ENCODE data around the gene RNF14.

RNF14 gene

DNA sequence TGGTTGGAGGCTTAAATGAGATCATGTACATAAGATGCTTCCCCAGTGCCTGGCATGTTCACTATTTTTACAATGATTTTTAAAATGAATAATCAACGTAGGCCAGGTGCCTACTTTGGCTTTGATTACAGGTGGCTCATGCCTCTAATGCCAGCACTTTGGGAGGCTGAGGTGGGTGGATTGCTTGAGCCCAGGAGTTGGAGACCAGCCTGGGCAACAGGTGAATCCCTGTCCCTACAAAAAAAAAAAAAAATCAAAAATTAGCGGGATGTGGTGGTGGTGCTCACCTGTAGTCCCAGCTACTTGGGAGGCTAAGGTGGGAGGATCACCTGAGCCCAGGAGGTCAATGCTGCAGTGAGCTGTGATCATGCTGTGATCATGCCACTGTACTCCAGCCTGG is 20.1 kb upstream of the RNF14 start:
- DNase-seq (ENCODE audit: low read depth in 2 of 2), result no peak

DNA sequence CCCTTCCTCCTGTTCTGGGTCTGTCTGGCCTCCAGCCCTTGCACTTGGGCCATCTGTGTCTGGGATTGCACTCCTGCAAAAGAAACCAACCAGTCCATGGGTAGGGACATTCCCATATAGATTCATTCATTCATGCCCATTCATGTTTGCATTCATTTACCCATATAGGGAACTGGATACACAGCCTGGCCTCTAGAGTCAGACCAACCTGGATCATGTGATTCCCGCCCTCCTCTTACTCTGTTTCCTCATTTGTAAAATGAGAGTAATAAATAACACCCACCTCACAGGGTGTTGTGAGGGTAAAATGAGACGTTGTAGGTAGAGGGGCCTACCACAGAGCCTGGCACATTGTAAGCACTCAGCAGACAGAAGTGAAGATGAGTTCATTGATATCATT is 19.4 kb upstream of the RNF14 start:
- no peak for DNase-seq (ENCODE audit: low read depth in 2 of 2)

- no peak for DNase-seq (ENCODE audit: low read depth in 2 of 2)
These were observed 18.5 kb upstream of the RNF14 start for GRCh38 chr5:141950207-141951005.

GRCh38 chr5:141951332-141951781 is 17.5 kb upstream of the RNF14 start:
- DNase-seq (ENCODE audit: low read depth in 2 of 2), result no peak

- no peak for DNase-seq (ENCODE audit: low read depth in 2 of 2)
These were observed 16.9 kb upstream of the RNF14 start for GRCh38 chr5:141952020-141952419.

DNA sequence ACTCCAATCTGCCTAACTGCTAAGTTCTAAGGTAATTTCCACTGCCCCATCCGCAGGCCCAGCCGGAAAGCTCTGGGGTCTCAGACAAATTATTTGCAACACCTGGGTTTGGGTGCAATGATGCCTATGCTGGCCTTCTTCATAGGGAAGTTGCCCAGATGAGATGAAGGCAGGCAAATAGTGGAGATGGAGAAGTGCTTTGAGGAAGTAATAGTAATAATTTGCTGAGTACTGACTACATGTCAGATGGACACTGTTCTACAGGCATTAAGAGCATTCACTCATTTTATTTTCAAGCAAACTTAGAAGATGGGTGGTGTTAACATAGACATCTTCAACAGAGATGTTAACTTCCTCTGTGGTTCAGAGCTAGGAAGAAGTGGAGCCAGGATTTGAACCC is 14.7 kb upstream of the RNF14 start:
- DNase-seq (ENCODE audit: low read depth in 2 of 2), result no peak

DNA sequence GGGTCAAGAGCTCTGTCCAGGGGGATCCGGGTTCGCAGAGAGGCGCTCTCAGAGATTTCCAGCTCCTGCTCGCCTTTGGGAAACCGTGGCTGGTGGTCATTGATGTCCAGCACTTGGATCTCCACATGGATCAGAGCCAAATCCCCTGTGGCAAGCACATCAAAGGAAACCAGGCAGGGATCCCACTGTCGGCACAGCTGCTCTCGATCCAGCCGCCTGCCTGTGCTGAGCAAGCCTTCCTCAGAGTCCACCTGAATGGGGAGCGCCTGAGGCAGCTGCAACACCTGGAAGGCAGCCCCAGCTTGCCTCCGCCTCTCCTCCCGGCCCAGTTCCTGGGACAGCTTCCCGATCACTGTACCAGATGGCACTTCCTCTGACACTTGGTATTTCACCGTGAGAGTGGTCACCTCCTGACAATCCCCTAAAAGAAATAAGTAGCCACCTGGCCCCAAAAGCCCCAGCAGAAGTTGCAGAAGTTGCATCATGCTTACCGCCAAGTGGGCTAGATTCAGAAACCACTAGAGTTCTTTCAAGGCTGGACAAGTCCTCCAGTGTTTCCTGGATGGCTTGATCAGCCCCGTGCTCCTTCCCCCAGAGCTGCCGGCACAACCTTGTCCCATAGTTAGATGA is 11.4 kb upstream of the RNF14 start:
- no peak for DNase-seq (ENCODE audit: low read depth in 2 of 2)

- DNase-seq (ENCODE audit: low read depth in 2 of 2), result no peak
These were observed 10.8 kb upstream of the RNF14 start, which contains the start of gene PCDH12 for GRCh38 chr5:141958113-141958512. TSS of gene PCDH12 (minus strand) at chr5:141958202. CDS start at chr5:141957851, 351 bp downstream.

GRCh38 chr5:141958546-141959172 is 10.2 kb upstream of the RNF14 start:
- DNase-seq (ENCODE audit: low read depth in 2 of 2), result no peak

DNA sequence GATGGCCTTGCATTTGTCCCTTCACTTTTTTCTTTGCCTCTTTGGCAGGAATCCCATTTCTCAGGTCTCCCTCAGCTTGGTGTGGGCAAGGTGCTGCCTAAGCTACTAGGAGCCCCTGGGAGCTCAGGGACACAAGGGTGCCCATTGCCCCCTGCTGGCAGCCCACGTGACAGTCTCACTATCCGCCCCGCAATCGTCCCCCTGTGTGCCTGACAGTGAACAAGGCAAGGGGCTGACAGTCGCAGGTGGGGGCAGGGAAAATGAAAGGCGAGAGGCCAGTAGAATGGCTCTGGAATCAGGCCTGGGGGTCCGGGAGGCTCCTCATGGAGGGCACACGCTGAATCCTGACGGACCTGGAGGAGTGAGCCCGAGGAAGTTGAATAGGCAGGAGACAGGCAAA is 8.9 kb upstream of the RNF14 start:
- no peak for DNase-seq (ENCODE audit: low read depth in 2 of 2)

DNA sequence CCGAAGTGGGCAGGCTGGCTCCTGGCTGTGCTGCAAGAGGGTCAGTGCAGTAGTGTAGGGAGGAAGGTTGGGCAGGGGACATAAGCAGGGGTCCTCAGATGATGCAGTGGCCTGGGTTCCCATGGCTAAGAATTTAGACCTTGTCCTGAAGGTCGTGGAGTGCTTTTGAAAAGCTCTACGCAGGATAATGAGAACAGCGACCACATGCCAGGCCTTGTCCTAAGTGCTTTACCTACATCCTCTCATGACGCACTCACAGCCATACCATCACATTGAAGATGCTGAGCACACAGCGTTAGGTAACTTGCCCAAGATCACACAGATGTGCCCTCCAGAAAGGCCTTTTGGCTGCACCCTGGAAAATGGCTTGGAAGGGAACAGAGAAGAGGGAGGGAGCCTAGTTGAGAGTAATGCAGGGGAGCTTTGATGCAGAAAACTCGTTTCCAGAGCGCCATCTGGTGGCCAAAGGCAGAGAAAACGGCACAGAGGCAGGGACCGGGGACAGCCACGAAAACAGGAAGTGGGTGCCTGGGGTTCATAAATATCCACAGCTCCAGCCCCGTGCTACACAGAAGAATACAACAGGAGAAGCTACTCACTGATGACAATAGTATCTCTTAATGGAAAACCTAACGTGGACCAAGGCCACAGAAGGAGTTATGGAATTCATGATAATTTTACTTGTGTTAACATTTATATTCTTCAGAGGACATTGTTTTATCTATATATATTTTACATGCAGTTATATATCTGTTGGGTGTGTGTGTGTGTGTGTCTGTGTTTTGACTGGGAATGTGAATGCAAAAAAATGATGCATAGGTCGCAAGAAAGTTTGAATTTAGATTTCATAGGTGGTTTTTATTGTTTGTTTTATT is 8.2 kb upstream of the RNF14 start:
- DNase-seq (ENCODE audit: low read depth in 2 of 2), result peak; percentile 73 to 80

DNA sequence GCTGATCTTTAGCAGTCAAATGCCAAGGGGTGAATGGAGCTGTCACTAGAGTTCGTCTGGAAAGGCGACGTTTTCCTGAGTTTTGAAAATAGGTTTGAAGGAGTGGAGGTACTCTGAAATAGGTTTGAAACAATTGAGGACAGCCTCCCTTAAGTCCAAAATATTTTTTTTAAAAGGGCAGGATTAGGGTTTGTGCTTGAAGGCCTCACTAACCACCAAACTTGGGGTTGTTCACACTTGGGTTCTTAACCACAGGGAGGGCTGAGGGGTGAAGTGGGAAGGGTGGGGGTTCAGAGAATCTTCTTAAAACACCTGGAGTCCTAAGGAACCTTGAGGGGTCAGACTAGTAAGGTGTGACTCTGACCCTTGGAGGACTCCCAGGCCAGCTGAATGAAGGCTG is 7.4 kb upstream of the RNF14 start:
- DNase-seq (ENCODE audit: low read depth in 2 of 2), result no peak

DNA sequence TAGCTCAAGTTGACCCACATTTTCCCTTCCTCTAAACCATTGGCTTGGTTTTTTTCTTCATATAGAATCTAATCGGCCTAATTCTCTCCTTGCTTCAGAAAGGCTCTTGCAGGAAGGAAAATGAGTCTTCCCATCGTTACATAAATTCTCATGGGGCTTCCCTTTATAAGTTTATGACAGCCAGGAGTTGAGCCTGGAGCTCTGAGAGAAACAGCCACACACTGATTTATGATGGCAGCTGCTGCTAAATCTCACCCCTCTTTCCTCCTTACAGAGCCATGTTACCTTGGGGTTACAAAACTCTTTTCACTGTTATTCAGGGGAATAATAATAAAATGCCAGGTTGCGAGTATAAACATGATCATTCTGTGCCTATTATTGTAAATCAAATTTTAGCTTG is 5.2 kb upstream of the RNF14 start:
- no peak for DNase-seq (ENCODE audit: low read depth in 2 of 2)

- no peak for DNase-seq (ENCODE audit: low read depth in 2 of 2)
These were observed 3.8 kb upstream of the RNF14 start for GRCh38 chr5:141965071-141965470.

DNA sequence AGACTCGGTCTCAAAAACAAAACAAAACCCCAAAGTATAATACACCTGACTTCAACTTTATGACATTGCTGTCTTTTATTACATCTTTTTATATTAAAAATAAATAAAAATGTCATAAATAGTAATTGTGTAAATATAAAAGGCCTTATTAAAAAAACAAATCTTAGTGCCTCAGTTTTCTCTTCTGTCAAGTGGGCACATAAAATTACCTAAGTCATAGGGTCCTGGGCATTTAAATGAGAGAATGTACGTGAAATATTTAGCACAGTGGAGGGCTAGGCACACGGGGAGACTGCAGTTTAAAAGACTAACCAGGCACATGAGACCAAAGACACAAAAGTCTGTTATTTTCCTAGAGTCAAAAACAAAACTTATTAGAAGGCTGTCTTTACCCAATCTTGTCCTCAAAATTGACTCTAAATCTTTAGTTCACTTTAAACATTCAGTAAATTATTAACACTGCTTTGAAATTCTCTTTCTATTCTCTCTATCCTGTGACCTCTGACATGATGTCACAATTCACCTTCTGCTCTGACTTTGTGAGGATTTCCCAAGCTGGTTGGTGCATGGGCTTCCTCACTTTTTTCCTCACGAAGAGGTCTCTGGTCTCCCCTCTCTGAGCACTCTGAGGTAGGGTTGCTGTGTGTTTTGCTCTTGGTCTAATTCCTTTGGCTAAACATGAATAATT is 2.5 kb upstream of the RNF14 start:
- DNase-seq (ENCODE audit: low read depth in 2 of 2), result no peak

DNA sequence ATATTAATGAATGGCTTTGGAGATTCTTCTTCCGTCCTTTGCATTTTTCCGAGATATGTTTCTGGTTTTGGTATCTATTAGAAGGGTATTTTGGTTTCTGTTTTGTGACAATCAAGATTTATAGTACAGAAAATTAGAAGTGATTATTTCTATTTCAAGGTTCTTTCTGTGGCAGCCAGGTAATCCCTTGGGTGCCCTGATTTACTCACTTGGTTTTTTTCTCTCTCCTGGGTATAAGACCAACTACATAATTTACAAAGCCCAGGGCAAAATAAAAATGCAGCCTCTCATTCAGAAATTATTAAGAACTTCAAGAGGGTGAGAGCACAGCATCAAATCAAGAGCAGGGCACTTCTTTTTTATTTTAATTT is 2.0 kb upstream of the RNF14 start:
- no peak for DNase-seq (ENCODE audit: low read depth in 2 of 2)

GRCh38 chr5:141969783-141970771 is 1.2 kb downstream of the RNF14 start:
- no peak for DNase-seq (ENCODE audit: low read depth in 2 of 2)

DNA sequence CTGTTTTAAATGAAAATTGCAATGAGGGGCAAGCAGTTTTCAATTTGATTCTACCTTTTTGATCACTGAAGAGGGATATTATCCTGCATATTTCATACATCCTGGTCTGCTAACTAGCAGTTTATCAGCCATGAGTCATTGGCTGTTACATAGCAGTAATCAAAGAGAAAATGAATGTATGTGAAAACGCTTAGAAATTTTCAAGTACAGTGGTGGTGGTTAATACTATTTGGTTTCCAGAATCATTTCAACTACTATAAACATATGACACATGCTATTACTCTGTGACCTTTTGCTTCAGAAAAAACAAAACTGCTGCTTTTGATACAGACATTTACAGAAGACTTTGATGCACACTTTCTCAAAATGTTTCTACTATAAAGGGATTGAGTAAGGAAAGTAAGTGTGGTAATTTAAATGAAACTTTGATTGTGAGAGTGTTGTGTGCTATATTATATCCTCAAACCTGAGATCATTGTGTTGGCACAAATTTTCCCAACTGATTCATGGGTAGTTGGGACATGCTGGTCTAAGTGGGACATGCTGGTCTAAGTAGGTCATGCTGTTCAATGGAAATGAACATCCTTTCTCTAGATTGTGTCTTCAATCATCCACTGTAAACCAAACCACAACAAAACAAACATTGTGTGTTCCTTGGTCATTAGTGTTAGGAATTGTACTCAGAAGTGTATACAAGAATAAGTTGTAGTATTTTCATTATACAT is 5.1 kb downstream of the RNF14 start:
- no peak for DNase-seq (ENCODE audit: low read depth in 2 of 2)

DNA sequence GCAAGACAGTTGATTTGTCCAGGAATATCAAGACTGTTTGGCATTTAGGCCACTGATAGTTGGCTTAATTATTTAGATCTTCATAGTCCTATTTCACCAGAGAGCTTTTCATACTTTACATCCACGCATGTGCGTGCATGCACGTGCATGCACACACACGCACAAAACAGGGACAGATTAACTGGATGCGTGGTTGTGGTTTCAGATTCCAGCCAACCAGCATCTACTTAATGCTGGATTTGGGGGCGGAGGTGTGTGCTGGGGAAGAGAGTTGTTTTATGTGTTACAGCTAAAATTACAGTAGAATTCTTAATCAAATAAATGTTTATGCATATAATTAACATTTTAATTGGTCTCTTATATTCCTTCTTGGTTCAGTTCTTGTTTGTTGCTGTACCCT is 7.3 kb downstream of the RNF14 start:
- DNase-seq (ENCODE audit: low read depth in 2 of 2), result no peak

Measured in activated CD8-positive, alpha-beta memory T cell treated with anti-CD3 and anti-CD28 coated beads for 4 hours (primary cell).